Measurements from ENCODE around the gene ZBED6.

The ZBED6 gene

DNA sequence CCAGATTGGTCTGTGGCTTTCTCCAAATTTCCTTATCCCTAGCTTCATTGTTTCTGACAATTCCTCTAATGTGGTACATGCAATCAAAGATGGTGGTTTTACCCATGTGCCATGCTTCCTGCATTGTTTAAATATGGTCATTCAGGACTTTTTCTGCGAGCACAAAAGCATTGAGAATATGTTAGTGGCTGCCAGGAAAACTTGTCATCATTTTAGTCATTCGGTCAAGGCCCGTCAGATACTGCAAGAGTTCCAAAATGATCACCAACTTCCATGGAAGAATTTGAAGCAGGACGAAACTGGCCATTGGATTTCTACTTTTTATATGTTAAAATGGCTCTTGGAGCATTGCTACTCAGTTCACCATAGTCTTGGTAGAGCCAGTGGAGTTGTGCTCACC, 3.7 kb downstream of the ZBED6 start:
- no peak overlapping the region for H3K27ac ChIP-seq
- TF ChIP-seq, protein P1, sequence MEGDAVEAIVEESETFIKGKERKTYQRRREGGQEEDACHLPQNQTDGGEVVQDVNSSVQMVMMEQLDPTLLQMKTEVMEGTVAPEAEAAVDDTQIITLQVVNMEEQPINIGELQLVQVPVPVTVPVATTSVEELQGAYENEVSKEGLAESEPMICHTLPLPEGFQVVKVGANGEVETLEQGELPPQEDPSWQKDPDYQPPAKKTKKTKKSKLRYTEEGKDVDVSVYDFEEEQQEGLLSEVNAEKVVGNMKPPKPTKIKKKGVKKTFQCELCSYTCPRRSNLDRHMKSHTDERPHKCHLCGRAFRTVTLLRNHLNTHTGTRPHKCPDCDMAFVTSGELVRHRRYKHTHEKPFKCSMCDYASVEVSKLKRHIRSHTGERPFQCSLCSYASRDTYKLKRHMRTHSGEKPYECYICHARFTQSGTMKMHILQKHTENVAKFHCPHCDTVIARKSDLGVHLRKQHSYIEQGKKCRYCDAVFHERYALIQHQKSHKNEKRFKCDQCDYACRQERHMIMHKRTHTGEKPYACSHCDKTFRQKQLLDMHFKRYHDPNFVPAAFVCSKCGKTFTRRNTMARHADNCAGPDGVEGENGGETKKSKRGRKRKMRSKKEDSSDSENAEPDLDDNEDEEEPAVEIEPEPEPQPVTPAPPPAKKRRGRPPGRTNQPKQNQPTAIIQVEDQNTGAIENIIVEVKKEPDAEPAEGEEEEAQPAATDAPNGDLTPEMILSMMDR (IDR thresholded peaks at IDR 0.05), result no peak
- peak overlapping the region; percentile 25 for H3K4me3 ChIP-seq
- DNase-seq (ENCODE audit: low spot score), result no peak

DNA sequence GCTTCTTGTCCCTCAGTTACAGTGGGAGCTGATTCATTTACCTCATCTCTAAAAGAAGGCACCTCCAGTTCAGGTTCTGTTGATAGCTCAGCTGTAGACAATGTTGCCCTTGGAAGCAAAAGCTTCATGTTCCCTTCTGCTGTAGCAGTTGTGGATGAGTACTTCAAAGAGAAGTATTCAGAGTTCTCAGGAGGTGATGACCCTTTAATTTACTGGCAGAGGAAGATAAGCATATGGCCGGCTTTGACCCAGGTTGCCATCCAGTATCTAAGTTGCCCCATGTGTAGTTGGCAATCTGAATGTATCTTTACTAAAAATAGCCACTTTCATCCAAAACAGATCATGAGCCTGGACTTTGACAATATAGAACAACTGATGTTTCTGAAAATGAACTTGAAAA, 4.5 kb downstream of the ZBED6 start:
- TF ChIP-seq, protein P1 (IDR thresholded peaks at IDR 0.05), result no peak
- peak overlapping the region in 1 of 2 donors; percentile 9 for H3K27ac ChIP-seq
- DNase-seq (ENCODE audit: low spot score), result no peak
- H3K4me3 ChIP-seq, result peak overlapping the region; percentile 25

DNA sequence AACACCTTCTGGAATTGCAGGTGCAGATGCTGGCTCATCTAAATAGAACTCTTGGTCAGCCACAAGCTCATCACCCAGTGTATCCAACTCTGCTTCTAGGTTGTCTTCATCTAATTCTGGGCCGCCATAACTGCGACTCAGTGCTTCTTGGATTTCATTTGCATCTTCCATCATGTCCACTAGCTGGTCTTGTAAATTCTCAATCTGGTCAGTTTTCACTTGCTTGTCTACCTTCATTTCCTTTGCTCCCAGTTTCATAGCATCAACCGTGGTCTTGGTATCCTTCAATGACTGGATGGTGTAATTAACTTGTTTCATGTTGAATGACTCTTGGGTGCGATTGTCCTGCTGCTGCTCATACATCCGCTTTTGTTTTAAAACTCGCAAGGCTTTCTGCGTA, 10.3 kb downstream of the ZBED6 start:
- no peak overlapping the region for H3K4me3 ChIP-seq
- no peak for DNase-seq (ENCODE audit: low spot score)
- TF ChIP-seq, protein P1 (IDR thresholded peaks at IDR 0.05), result no peak
- H3K27ac ChIP-seq, result no peak overlapping the region

DNA sequence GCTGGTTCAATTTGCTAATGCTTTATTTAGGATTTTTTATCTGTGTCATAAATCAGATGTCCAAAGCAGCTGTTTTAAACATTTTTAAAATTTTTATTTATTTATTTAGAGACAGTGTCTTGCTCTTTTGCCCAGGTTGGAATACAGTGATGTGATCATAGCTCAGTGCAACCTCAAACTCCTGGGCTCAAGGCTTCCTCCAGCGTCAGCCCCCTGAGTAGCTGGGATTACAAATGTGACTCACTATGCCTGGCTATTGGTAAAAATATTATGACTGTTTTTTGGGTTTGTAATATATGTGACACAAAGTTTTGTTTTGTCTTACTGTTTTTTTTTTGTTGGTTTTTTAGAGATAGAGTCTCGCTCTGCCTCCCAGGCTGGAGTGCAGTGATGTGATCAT, 11.8 kb downstream of the ZBED6 start:
- DNase-seq (ENCODE audit: low spot score), result no peak
- H3K27ac ChIP-seq, result no peak overlapping the region
- H3K4me3 ChIP-seq, result no peak overlapping the region
- TF ChIP-seq, protein P1 (IDR thresholded peaks at IDR 0.05), result no peak

DNA sequence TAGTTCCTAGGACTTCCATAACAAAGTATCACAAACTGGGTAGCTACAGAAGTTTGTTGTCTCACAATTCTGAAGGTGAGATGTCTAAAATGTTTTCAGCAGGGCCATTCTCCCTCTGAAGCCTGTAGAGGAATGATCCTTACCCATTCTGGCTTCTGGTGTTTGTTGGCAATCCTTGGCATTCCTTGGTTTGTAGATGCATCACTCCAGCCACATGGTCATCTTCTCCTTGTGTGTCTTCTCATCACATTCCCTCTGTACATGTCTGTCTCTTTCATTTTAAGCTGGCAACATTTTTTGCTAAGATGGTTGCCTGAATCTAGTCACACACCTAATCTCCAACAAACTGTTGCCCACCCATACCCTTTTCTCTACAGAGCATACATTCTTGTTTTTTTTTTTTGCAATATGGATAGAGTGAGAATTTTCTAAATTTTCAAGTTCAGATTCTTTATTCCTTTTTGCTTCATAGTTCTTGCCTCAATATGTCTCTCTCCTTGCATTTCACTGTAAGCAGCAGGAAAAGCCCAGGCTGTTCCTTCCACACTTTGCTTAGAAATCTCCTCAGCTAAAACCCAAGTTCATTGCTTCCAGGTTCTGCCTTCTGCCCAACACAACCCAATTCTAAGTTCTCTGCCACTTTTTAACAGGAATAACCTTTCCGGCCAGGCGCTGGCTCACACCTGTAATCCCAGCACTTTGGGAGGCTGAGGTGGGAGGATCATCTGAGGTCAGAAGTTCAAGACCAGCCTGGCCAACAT, 18.3 kb downstream of the ZBED6 start:
- Histone ChIP-seq H3K27ac (no peak overlapping the region), H3K4me3 (no peak overlapping the region)
- TF ChIP-seq, protein P1 (IDR thresholded peaks at IDR 0.05), result no peak
- DNase-seq (ENCODE audit: low spot score), result no peak

DNA sequence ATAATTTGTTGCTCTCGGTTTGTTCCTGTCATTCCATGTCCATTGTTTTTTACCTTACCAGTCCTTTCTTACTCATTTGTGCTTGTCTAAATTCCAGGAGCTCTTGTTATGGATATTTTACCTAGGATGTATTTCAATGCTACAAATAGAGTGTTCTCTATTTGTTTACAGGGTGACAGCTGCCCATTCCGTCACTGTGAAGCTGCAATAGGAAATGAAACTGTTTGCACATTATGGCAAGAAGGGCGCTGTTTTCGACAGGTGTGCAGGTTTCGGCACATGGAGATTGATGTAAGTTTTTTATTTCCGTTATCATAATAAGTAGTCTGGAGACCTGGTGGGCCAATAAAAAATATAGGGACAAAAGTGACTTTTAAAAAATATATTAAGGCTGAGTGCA, 23.0 kb downstream of the ZBED6 start:
- TF ChIP-seq, protein P1 (IDR thresholded peaks at IDR 0.05), result no peak
- no peak for DNase-seq (ENCODE audit: low spot score)
- no peak overlapping the region for H3K4me3 ChIP-seq
- no peak overlapping the region for H3K27ac ChIP-seq

DNA sequence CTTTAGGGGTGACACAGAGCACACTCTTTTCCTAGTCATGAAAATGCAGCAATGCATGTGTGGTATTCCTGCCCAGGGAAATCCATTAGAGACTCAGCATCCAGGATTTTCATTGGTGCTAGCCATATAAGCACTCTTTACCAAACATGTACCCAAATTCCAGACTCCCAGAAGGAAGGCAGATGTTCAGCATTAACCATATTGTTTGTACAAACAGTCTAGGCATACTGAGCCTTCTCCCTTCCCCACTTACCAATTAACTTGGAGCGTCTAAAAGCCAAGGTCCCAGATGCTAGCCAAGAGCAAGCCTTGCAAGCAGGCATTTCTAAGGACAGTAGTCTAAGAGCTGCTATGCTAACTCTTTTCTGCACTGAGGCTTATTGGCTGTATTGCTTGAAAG, 27.9 kb downstream of the ZBED6 start:
- H3K4me3 ChIP-seq, result no peak overlapping the region
- TF ChIP-seq, protein P1 (IDR thresholded peaks at IDR 0.05), result no peak
- no peak overlapping the region for H3K27ac ChIP-seq
- no peak for DNase-seq (ENCODE audit: low spot score)

Measured in coronary artery (tissue), 2 donors.